HUES48 (cell line): ENCODE results near the gene PACS2.
A peak's percentile ranks its signal among the peaks of the same experiment; 100 is the strongest.
"Not testable (repeated sequence)": the region's sequence is repeated elsewhere in the genome, so short reads cannot be mapped to it uniquely, and the experiment has no call there.

Experiments used
- H3K27ac ChIP-seq: one replicate; pipeline ENCODE4 v1.7.0; 2013; ENCODE audit warnings: low read depth, low read length, inconsistent platforms
- H3K27me3 ChIP-seq: 2 replicates; pipeline ENCODE4 v1.6.1; 2013; ENCODE audit warnings: mild to moderate bottlenecking, low read length; ENCODE audit not compliant: control insufficient read depth, insufficient read depth
- H3K36me3 ChIP-seq: 2 replicates; pipeline ENCODE4 v1.6.1; 2013; ENCODE audit warnings: low read length; ENCODE audit not compliant: control insufficient read depth, insufficient read depth
- H3K4me1 ChIP-seq: 2 replicates; pipeline ENCODE4 v1.6.1; 2013; ENCODE audit warnings: mild to moderate bottlenecking, low read length; ENCODE audit not compliant: control insufficient read depth, insufficient read depth
- H3K4me3 ChIP-seq: 2 replicates; pipeline ENCODE4 v1.5.1; 2013; ENCODE audit warnings: mild to moderate bottlenecking, low read depth, low read length
- H3K9ac ChIP-seq: 2 replicates; pipeline ENCODE4 v1.6.1; 2013; ENCODE audit warnings: mild to moderate bottlenecking, low read depth, low read length, moderate library complexity
- H3K9me3 ChIP-seq: 2 replicates; pipeline ENCODE4 v1.6.1; 2013; ENCODE audit warnings: low read length; ENCODE audit not compliant: control insufficient read depth, insufficient read depth

Gene PACS2

DNA sequence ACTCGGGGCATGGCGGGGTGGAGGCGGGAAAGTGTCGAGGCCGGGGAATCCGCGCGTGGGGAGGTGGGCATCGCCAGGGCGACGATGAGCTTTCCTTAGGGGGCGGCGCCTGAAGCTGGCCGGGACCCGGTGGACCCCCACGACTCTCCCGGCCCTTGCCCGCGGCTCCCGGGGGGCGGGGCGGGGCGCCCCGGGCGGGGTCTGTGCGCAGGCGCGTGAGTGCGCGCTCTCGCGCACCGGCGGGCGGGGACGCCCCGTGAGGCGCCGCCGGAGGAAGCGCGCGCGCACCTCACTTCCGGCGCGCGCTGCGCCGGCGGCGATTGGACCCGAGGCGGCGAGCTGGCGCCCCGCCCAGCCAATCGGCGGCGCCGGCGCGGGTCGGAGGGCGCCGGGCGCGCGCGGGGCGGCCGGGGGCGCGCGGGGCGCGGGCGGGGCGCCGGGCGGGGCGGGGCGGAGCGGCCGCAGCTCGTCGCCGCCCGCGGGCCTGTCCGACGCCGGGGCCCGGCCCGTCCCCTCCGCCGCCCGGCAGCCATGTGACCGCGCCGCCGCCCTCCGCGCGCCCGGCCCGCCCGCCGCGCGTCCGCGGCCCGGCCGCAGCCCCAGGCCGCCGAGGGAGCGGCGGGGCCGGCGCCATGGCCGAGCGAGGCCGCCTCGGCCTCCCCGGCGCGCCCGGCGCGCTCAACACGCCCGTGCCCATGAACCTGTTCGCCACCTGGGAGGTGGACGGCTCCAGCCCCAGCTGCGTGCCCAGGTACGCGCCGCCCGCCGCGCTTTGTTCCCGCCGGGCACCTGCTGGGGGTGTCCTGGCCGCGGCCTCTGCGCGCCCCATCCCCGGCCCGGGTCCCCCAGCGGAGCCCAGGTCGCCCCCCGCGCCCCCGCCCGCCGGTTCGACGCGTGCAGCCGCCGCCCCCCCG, at the start of gene PACS2:
Gene PACS2, plus strand, starts transcription at position 462 of the 914 bp plus-strand sequence. Its CDS starts 171 bp downstream, at position 633.
- Histone ChIP-seq H3K27me3 (no peaks in the 10 kb centered on the region), H3K4me3 (peak within 1 kb of the TSS; percentile 79), H3K4me1 (peaks cover 8% of the 10 kb centered on the region; the same call in 1 of the 2 replicates), H3K9ac (no peak within 1 kb of the TSS), H3K9me3 (no peaks in the 10 kb centered on the region), H3K36me3 (no peaks in the 10 kb centered on the region), H3K27ac (peak within 1 kb of the TSS; percentile 12)

DNA sequence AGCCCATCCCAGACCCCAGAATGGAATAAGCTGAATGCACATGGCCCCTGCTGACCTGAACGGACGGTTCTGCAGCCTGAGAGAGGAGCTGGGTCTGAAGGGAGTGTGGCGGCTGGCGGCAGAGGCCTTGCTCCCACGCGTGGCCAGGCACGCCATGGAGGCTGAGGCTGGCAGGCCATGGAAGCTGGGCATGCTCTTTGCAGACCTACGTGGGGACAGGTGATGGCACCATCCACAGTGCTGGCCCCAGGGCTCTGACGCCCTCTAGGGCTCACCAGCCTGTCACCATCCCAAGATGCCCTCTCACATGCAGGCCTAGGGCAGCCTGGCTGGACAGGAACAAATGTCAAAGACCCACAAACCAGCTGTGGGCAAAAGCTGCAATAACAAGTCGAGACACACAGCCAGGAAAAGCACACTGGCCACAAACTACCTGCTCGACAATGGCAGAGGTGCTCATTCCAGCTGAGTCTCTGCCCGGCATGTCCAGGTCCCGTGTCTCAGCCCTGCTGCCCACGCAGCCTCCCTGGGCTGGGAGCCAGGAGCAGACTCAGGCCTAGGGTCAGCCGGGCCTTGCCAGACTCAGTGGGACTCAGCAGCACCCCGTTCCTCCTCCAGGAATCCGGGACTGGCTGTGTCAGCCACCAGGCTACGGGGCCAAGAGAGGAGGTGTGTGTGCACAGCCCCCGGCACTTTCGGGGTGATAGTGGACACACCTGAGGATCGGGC, 46.6 kb upstream of the PACS2 start:
- Histone ChIP-seq H3K9me3 (no peaks in the 10 kb centered on the region), H3K4me1 (no peaks in the 10 kb centered on the region), H3K27me3 (no peaks in the 10 kb centered on the region), H3K36me3 (no peaks in the 10 kb centered on the region), H3K27ac (no peak overlapping the region), H3K4me3 (no peak overlapping the region), H3K9ac (no peak overlapping the region)

DNA sequence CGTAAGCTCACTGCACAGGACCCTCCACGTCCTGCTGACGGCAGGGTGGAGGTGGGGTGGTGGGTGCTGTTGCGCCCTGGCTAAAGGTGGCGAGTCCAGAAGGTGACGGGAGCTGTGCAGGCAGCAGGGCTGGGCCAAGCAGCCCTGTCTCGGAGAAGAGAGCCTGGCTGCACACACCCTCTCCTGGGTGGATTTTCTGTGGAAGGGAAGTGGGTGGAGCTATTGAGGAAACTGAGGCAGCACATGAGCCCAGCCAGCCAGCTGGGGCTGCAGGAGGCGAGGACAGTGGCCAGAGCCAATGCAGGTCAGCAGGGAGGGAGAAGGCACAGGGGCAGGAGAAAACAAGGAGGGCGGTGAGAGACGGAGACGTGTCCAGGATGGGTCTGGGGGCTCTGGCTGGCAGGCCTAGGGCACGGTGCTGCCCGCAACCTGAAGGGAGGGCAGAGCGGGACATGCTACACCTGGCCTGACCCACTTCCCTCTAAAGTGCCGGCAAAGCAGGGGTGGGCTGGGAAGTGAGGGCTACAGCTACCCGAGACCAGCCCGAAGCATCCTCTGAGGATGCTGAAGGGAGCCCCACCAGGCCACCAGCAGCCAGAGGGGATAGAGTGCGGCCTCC, 45.7 kb upstream of the PACS2 start:
- no peaks in the 10 kb centered on the region for H3K36me3 ChIP-seq
- no peak overlapping the region for H3K9ac ChIP-seq
- H3K4me1 ChIP-seq: no peaks in the 10 kb centered on the region
- no peaks in the 10 kb centered on the region for H3K27me3 ChIP-seq
- no peak overlapping the region for H3K27ac ChIP-seq
- no peak overlapping the region for H3K4me3 ChIP-seq
- H3K9me3 ChIP-seq: no peaks in the 10 kb centered on the region

DNA sequence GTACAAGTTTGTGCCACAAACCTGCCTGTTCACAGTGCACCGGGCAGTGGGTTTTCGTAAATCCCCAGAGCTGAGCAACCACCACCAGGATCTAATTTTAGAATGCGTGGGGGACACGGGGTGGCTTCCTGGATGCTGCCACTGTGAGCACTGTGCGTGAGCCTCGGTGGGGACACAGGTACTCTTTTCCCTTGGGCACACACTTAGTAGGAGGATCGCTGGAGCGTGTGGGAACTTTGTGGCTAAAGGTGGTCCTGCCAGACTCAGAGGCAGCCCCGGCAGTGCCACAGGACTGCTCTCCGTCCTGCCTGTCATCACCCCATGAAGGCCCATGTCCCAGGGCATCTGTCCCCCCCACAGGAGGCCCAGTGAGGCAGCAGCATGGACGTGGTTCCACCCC, 45.1 kb upstream of the PACS2 start:
- H3K4me1 ChIP-seq: no peaks in the 10 kb centered on the region
- no peak overlapping the region for H3K4me3 ChIP-seq

DNA sequence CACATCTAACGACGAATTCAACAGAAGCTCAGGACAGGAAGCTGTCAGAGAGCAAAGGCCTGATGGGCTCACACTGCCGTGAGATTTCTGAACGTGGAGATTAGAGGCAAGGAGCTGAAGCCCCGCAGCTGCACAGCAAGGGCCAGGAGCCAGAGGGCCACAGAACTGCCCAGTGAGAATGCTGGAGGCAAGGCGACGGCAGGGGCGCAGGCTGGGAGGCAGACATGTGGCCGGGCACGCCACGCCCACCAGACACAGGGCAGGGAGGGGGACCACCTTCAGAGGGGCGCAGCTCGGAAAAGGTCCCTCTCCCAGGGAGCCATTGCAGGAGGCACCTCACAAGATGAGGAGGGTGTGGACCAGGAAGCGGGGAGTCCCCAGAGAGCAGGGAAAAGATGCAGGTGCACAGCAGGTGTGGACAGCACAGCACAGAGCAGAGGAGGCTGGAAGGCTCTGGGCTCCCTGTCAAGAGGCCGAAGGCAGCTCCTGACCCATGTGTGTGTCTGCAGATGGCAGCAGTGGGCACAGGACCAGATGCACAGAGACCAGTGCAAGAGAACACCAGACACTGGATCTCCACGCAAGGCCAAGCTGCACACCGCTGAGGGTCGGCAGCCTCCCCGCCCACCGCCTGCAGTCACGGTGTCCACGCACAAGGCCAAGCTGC, 43.2 kb upstream of the PACS2 start:
- H3K4me3 ChIP-seq: no peak overlapping the region
- no peaks in the 10 kb centered on the region for H3K36me3 ChIP-seq
- H3K9ac ChIP-seq: no peak overlapping the region
- no peaks in the 10 kb centered on the region for H3K9me3 ChIP-seq
- H3K4me1 ChIP-seq: no peaks in the 10 kb centered on the region
- H3K27ac ChIP-seq: no peak overlapping the region
- no peaks in the 10 kb centered on the region for H3K27me3 ChIP-seq

More for the DNA sequence above, 45.1 kb upstream of the PACS2 start:
- Histone ChIP-seq H3K27me3 (no peaks in the 10 kb centered on the region), H3K27ac (no peak overlapping the region), H3K36me3 (no peaks in the 10 kb centered on the region), H3K9me3 (no peaks in the 10 kb centered on the region), H3K9ac (no peak overlapping the region)

DNA sequence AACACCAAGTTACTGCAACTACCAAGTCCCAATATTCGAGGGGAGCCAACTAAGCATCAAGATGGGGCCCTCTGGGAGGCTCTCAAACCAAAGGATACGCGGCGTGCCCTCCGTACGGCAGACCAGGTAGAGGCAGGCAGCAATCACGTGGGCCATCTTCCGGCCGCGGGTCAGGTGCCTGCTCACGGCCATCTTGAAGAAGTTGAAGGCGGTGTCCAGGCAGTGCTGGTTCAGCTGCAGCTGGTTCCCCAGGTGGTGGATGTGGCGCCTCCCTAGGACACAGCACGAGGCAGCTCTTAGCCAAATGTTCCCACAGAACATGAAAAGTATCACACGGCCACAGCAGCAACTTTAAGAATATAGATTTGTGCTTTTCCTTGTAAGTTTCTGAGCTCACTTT, 41.9 kb upstream of the PACS2 start:
- H3K9me3 ChIP-seq: no peaks in the 10 kb centered on the region
- H3K36me3 ChIP-seq: no peaks in the 10 kb centered on the region
- H3K27ac ChIP-seq: no peak overlapping the region
- H3K9ac ChIP-seq: no peak overlapping the region
- H3K4me1 ChIP-seq: no peaks in the 10 kb centered on the region
- H3K4me3 ChIP-seq: no peak overlapping the region
- no peaks in the 10 kb centered on the region for H3K27me3 ChIP-seq

DNA sequence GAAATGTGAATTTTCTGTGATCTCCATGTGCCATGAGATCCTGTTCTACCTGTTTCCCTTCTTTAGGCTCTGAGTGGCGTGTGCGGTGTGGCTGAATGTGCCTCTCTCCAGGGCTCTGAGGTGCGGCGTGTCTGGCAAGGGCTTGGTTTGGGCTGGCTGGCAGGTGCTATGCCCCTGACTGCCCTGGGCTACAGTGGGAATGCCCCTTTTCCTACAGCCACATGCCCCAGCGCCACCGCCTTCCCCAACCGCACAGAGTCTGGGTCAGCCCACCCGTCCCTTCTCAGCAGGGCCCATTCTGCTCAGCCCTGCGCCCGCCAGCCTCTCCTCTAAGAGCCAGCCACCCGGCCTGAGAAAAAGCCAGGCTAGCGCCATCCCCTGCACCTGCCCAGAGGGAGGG, 41.5 kb upstream of the PACS2 start:
- H3K27me3 ChIP-seq: no peaks in the 10 kb centered on the region
- no peaks in the 10 kb centered on the region for H3K36me3 ChIP-seq
- H3K27ac ChIP-seq: no peak overlapping the region
- no peak overlapping the region for H3K9ac ChIP-seq
- no peak overlapping the region for H3K4me3 ChIP-seq
- no peaks in the 10 kb centered on the region for H3K4me1 ChIP-seq
- no peaks in the 10 kb centered on the region for H3K9me3 ChIP-seq

DNA sequence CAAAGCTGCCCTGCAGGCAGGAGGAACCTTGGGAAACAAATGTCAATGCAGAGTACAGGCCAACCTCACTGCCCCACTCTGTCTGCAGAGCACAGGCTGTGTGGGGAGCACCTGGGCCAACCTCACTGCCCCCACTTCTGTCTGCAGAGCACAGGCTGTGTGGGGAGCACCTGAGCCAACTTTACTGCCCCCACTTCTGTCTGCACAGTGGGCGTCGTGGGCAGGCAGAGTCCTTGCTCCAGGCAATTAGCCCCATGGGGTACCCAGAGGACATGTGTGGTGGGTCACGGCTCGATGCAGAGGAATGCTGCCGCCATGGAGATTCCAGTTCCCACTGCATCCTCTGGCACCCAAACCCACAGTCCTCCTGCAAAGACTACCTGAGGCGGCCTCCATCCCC, 39.9 kb upstream of the PACS2 start:
- Histone ChIP-seq H3K9ac (no peak overlapping the region), H3K36me3 (no peaks in the 10 kb centered on the region), H3K4me1 (no peaks in the 10 kb centered on the region), H3K9me3 (no peaks in the 10 kb centered on the region), H3K27me3 (no peaks in the 10 kb centered on the region), H3K4me3 (no peak overlapping the region), H3K27ac (no peak overlapping the region)

DNA sequence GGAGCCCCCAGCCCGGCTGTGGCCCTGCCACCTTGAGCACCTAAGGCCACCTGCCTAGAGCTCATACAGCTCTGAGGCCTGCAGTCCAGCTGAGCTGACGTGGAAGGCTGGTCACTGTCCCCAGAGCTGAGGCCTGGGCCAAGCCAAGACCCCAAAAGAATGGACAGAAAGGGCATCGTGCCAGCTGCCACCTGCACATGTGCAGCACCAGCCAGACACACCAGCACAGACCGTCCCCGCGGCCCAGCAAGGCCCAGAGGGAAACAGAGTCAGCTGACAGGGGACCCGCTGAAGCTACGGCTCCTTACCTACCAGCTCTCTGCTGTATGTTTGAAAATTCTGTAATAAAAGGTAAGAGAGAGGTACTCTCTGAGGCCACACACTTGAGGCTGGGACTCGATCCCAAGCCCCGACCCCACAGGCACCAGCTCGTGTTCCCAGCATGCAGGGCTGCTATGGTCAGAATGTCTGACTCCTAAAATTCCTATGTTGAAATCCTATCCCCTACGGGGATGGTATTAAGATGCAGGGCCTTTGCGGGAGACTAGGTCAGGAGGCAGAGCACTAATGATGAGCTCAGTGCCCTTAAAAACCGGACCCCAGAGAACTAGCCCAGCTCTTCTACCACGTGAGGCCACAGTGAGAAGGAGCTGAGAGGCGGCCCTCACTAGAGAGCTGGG, 39.1 kb upstream of the PACS2 start:
- no peaks in the 10 kb centered on the region for H3K4me1 ChIP-seq
- H3K27ac ChIP-seq: no peak overlapping the region
- H3K9me3 ChIP-seq: no peaks in the 10 kb centered on the region
- H3K36me3 ChIP-seq: no peaks in the 10 kb centered on the region
- no peak overlapping the region for H3K9ac ChIP-seq
- no peak overlapping the region for H3K4me3 ChIP-seq
- H3K27me3 ChIP-seq: no peaks in the 10 kb centered on the region

DNA sequence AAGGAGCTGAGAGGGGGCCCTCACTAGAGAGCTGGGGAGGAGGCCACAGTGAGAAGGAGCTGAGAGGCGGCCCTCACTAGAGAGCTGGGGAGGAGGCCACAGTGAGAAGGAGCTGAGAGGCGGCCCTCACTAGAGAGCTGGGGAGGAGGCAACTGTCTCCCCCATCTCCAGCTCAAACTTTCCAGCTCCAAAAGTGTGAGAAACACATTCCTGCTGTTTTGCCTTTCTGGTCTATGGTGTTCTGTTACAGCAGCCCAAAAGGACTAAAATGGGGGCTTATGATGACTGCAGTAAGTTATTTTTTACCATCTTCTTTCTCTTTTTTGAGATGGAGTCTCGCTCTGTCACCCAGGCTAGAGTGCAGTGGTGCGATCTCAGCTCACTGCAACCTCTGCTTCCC, 37.1 kb upstream of the PACS2 start:
- H3K4me3 ChIP-seq, H3K36me3 ChIP-seq, H3K27ac ChIP-seq, H3K27me3 ChIP-seq, H3K4me1 ChIP-seq, H3K9ac ChIP-seq, H3K9me3 ChIP-seq: not testable (repeated sequence)
